ENCODE measurements around the gene NUP93. TPM values are rescaled to one million over a fixed set of nuclear protein-coding genes. Genes with fewer than 3 reads are reported as not detected.

The NUP93 gene
- total RNA-seq, 1 experiment from 2014 or later, result 165 TPM

- H3K9me3 Mint-ChIP-seq, result no peaks in the 10 kb centered on the region
- Histone ChIP-seq H3K23me2 (ENCODE audit: insufficient read length, low read depth, low read length, poor library complexity, severe bottlenecking) (no peaks in the 10 kb centered on the region), H2AK5ac (ENCODE audit: insufficient read length, low read length) (no peak overlapping the region), H4K8ac (replicated peaks; ENCODE audit: insufficient read length, low read depth, low read length) (no peak overlapping the region), H2BK15ac (ENCODE audit: low read depth, low read length) (no peak overlapping the region), H3K23ac (ENCODE audit: insufficient read length, low read depth, low read length) (no peak overlapping the region), H3K9ac (ENCODE audit: extremely low read depth, insufficient read length, low read length) (no peak overlapping the region), H3K14ac (ENCODE audit: insufficient read depth, low read length) (no peak overlapping the region), H3K9me3 (ENCODE audit: control insufficient read depth, low read depth, low read length) (no peaks in the 10 kb centered on the region), H3K27me3 (ENCODE audit: insufficient read depth, low read length) (no peaks in the 10 kb centered on the region), H3K56ac (ENCODE audit: insufficient read length, low read depth, low read length) (no peak overlapping the region), H3K4me2 (ENCODE audit: insufficient read depth, insufficient read length, low read length) (no peak overlapping the region), H3K4ac (ENCODE audit: low read depth, low read length) (no peak overlapping the region), H2BK5ac (ENCODE audit: insufficient read length, low read length) (no peak overlapping the region), H3K79me2 (ENCODE audit: insufficient read depth, low read length) (no peaks in the 10 kb centered on the region), H4K5ac (ENCODE audit: insufficient read length, low read depth, low read length) (no peak overlapping the region), H4K91ac (ENCODE audit: insufficient read length, low read depth, low read length) (no peak overlapping the region), H2BK12ac (ENCODE audit: insufficient read length, low read depth, low read length) (no peak overlapping the region), H3T11ph (ENCODE audit: low read length) (no peak overlapping the region), H2BK20ac (ENCODE audit: low read depth, low read length, poor library complexity, severe bottlenecking) (no peak overlapping the region), H3K4me1 (ENCODE audit: insufficient read depth, low read length) (no peaks in the 10 kb centered on the region), H3K18ac (ENCODE audit: insufficient read length, low read depth, low read length) (no peak overlapping the region), H2BK120ac (ENCODE audit: low read depth, low read length, poor library complexity, severe bottlenecking) (no peak overlapping the region), H3K27ac (ENCODE audit: insufficient read length, low read depth, low read length) (no peak overlapping the region), H4K20me1 (ENCODE audit: control insufficient read depth, insufficient read depth, insufficient read length) (no peaks in the 10 kb centered on the region), H3K79me1 (ENCODE audit: insufficient read depth, low read depth, low read length, poor library complexity, severe bottlenecking) (no peaks in the 10 kb centered on the region), H2AFZ (ENCODE audit: low read length) (no peak overlapping the region)
- no peak overlapping the region for H3K4me3 Mint-ChIP-seq
- H3K27me3 Mint-ChIP-seq (ENCODE audit: low read depth), result no peaks in the 10 kb centered on the region; the same call in 1 of the 2 replicates
- TF ChIP-seq CTCF (conservative IDR thresholded peaks at IDR 0.05), result no peak
- DNase-seq, result no peak
- no peak overlapping the region; a peak in 1 of 7 replicates for H3K27ac Mint-ChIP-seq
- WGBS (ENCODE audit: extremely low coverage, insufficient read length, low lambda C conversion rate), result no CpG with 5 or more reads among the region's 6 CpGs
- H3K36me3 Mint-ChIP-seq (ENCODE audit: insufficient read depth in 1 of 3, low read depth in 3 of 3), result peaks cover 34 to 62% (median 53%) of the 10 kb centered on the region in 3 experiments; a peak in 6 of 7 replicates
- peaks cover 8 to 12% of the 10 kb centered on the region in 2 experiments for H3K4me1 Mint-ChIP-seq
Measured at GRCh38 chr16:56844056-56844455, 114.1 kb downstream of the NUP93 start.

All from H9 (cell line).